HCT116 (cell line): ENCODE data around the gene AKAP11.

ENCODE experiments used
- CBX3 ChIP-seq: IDR thresholded peaks from 2 replicates; pipeline ENCODE4 v1.6.1; 2012; ENCODE audit warnings: low read depth
- CTCF ChIP-seq, 3 experiments: fragments of 200-600 bp in 1 of 3; sonication (generic) in 1 of 3; IDR thresholded peaks in 2 of 3; conservative IDR thresholded peaks in 1 of 3; 2 replicates each; pipeline ENCODE4 v1.5.1; 2012 to 2017; ENCODE audit warnings: low read depth in 2 of 3, low read length in 2 of 3, antibody characterized with exemption in 1 of 3, borderline replicate concordance in 1 of 3, control low read depth in 1 of 3, mild to moderate bottlenecking in 1 of 3, mixed read lengths in 1 of 3, mixed run types in 1 of 3, moderate library complexity in 1 of 3; ENCODE audit not compliant: insufficient read depth in 1 of 3
- EZH2 ChIP-seq: fragments of 200-600 bp; sonication (generic); IDR thresholded peaks from 2 replicates; pipeline ENCODE4 v1.6.1; 2017; ENCODE audit warnings: antibody characterized with exemption, mixed run types
- EZH2phosphoT487 ChIP-seq: fragments of 200-600 bp; IDR thresholded peaks from 2 replicates; pipeline ENCODE4 v1.6.1; 2018; ENCODE audit warnings: antibody characterized with exemption, borderline replicate concordance
- FOSL1 ChIP-seq: IDR thresholded peaks from 2 replicates; pipeline ENCODE4 v1.6.1; 2012; ENCODE audit warnings: low read depth
- POLR2A ChIP-seq: IDR thresholded peaks from 2 replicates; pipeline ENCODE4 v1.7.0; 2011; ENCODE audit warnings: borderline replicate concordance; ENCODE audit not compliant: insufficient read depth, insufficient read length; ENCODE audit errors: extremely low read depth
- POLR2AphosphoS5 ChIP-seq: IDR thresholded peaks from 2 replicates; pipeline ENCODE4 v1.6.1; 2011; ENCODE audit warnings: mild to moderate bottlenecking, low read depth, low read length, moderate library complexity
- RAD21 ChIP-seq: IDR thresholded peaks from 2 replicates; pipeline ENCODE4 v1.6.1; 2012; ENCODE audit warnings: low read depth, mild to moderate bottlenecking
- REST ChIP-seq: IDR thresholded peaks from 2 replicates; pipeline ENCODE4 v1.6.1; 2012; ENCODE audit warnings: low read depth
- SP1 ChIP-seq: IDR thresholded peaks from 2 replicates; pipeline ENCODE4 v1.6.1; 2012; ENCODE audit warnings: low read depth
- SRF ChIP-seq: IDR thresholded peaks from 2 replicates; pipeline ENCODE4 v1.6.1; 2012; ENCODE audit warnings: low read depth
- TCF7L2 ChIP-seq: IDR thresholded peaks from 2 replicates; pipeline ENCODE4 v1.7.0; 2011; ENCODE audit warnings: borderline replicate concordance, inconsistent platforms; ENCODE audit not compliant: insufficient read depth, insufficient read length; ENCODE audit errors: extremely low read depth
- YY1 ChIP-seq: IDR thresholded peaks from 2 replicates; pipeline ENCODE4 v1.6.1; 2011; ENCODE audit warnings: low read length, low read depth, moderate library complexity, mild to moderate bottlenecking; ENCODE audit not compliant: insufficient replicate concordance; ENCODE audit errors: extremely low read depth
- ZBTB33 ChIP-seq: IDR thresholded peaks from 2 replicates; pipeline ENCODE4 v1.6.1; 2011; ENCODE audit warnings: mild to moderate bottlenecking, low read length, moderate library complexity; ENCODE audit not compliant: insufficient replicate concordance; ENCODE audit errors: extremely low read depth

GRCh38 chr13:42298392-42298791 lies 26.4 kb downstream of the AKAP11 start:
- TF ChIP-seq CTCF (IDR thresholded peaks at IDR 0.05 in 2 of 3, conservative IDR thresholded peaks at IDR 0.05 in 1 of 3; ENCODE audit: borderline replicate concordance in 1 of 3, insufficient read depth in 1 of 3, low read depth in 2 of 3, low read length in 2 of 3) (no peak), SRF (no peak), EZH2phosphoT487 (no peak), TCF7L2 (no peak), YY1 (no peak), POLR2AphosphoS5 (no peak), CBX3 (no peak), EZH2 (no peak), REST (no peak), SP1 (no peak), ZBTB33 (no peak), FOSL1 (no peak), POLR2A (no peak), RAD21 (no peak)
